Common myeloid progenitor, CD34-positive (primary cell): ENCODE results near the gene NDUFC2.

Experiments
- CTCF ChIA-PET: fragments of 350-600 bp; sonication (Branson Sonifier 250); formaldehyde crosslinking; loops from one replicate; lab custom pipeline; 2021; ENCODE audit warnings: antibody characterized with exemption; lab: Charles Lee
- POLR2A ChIA-PET: fragments of 350-600 bp; sonication (Branson Sonifier 250); formaldehyde crosslinking; loops from one replicate; lab custom pipeline; 2021; ENCODE audit warnings: antibody characterized with exemption; lab: Charles Lee
- DNase-seq, 3 donors: peaks; one replicate each; pipeline versions ENCODE4 v3.0.0 to v3.0.0-alpha.2; 2013
- H3K27ac ChIP-seq, 2 experiments: 1 replicate in 1 of 2; 2 replicates in 1 of 2; pipeline ENCODE4 v1.7.0; 2013; ENCODE audit warnings: inconsistent platforms in 2 of 2, low read length in 2 of 2, mild to moderate bottlenecking in 2 of 2, low read depth in 1 of 2, moderate library complexity in 1 of 2; ENCODE audit not compliant: severe bottlenecking in 2 of 2, insufficient read depth in 1 of 2, poor library complexity in 1 of 2
- H3K27me3 ChIP-seq, 5 experiments: replicated peaks in 2 of 5; 1 replicate in 3 of 5; 2 replicates in 2 of 5; pipeline versions ENCODE4 v1.6.1 to v1.7.0; 2013; ENCODE audit warnings: low read length in 4 of 5, mild to moderate bottlenecking in 2 of 5, moderate library complexity in 2 of 5, inconsistent platforms in 1 of 5; ENCODE audit not compliant: insufficient read depth in 5 of 5, control insufficient read depth in 4 of 5
- H3K36me3 ChIP-seq, 4 experiments: 1 replicate in 2 of 4; 2 replicates in 2 of 4; pipeline versions ENCODE4 v1.6.1 to v1.7.0; 2013; ENCODE audit warnings: low read length in 3 of 4, control low read depth in 1 of 4, mild to moderate bottlenecking in 1 of 4; ENCODE audit not compliant: control insufficient read depth in 4 of 4, insufficient read depth in 4 of 4
- H3K4me1 ChIP-seq, 4 experiments: 1 replicate in 3 of 4; 2 replicates in 1 of 4; pipeline versions ENCODE4 v1.6.1 to v1.7.1; 2013; ENCODE audit warnings: low read length in 3 of 4, mild to moderate bottlenecking in 3 of 4, control low read depth in 1 of 4, inconsistent platforms in 1 of 4, moderate library complexity in 1 of 4; ENCODE audit not compliant: control insufficient read depth in 4 of 4, insufficient read depth in 4 of 4; ENCODE audit errors: control extremely low read depth in 1 of 4
- H3K4me3 ChIP-seq, 7 experiments: 1 replicate in 4 of 7; 2 replicates in 3 of 7; pipeline versions ENCODE4 v1.5.1 to v1.7.0; 2013; ENCODE audit warnings: mild to moderate bottlenecking in 7 of 7, low read length in 6 of 7, moderate library complexity in 6 of 7, inconsistent platforms in 2 of 7, low read depth in 2 of 7, control low read depth in 1 of 7; ENCODE audit not compliant: insufficient read depth in 4 of 7, control insufficient read depth in 1 of 7; ENCODE audit errors: extremely low read depth in 1 of 7
- H3K9me3 ChIP-seq, 5 experiments: 1 replicate in 4 of 5; 2 replicates in 1 of 5; pipeline versions ENCODE4 v1.6.1 to v1.7.1; 2013; ENCODE audit warnings: low read length in 4 of 5, mild to moderate bottlenecking in 2 of 5, inconsistent platforms in 1 of 5, low read depth in 1 of 5, moderate library complexity in 1 of 5; ENCODE audit not compliant: control insufficient read depth in 4 of 5, insufficient read depth in 2 of 5; ENCODE audit errors: control extremely low read depth in 1 of 5
- WGBS: methylation state at CpG from one replicate; pipeline ENCODE4 v1.1.5; 2013; ENCODE audit not compliant: insufficient coverage; 5-methylcytosine and 5-hydroxymethylcytosine counted together

NDUFC2 gene

GRCh38 chr11:78039391-78039918 lies 40.2 kb downstream of the NDUFC2 start:
- POLR2A ChIA-PET: no interaction called here
- peak in 1 of 3 donors; percentile 31 for DNase-seq
- CTCF ChIA-PET: interaction anchor here (1.3 kb wide), 1 partner anchor 9 kb away, joined by 4 read pairs; no protein-coding TSS in a partner anchor
- peak overlapping the region in 3 of 7 experiments; percentile 44 to 62 (median 49) for H3K4me3 ChIP-seq
- no peaks in the 10 kb centered on the region for H3K27me3 ChIP-seq
- peak overlapping the region in 1 of 2 experiments; percentile 78 for H3K27ac ChIP-seq
- no peaks in the 10 kb centered on the region for H3K36me3 ChIP-seq
- H3K9me3 ChIP-seq: no peaks in the 10 kb centered on the region
- peaks cover 0 to 20% (median 15%) of the 10 kb centered on the region in 4 experiments for H3K4me1 ChIP-seq
- WGBS: no CpG with 5 or more reads among the region's 4 CpGs

- 100% methylated on average over 3 of the region's 8 CpGs for WGBS
- Histone ChIP-seq H3K27me3 (no peaks in the 10 kb centered on the region), H3K36me3 (no peaks in the 10 kb centered on the region), H3K27ac (no peak overlapping the region), H3K4me3 (no peak overlapping the region), H3K4me1 (peaks cover 0 to 20% (median 15%) of the 10 kb centered on the region in 4 experiments), H3K9me3 (no peaks in the 10 kb centered on the region)
- ChIA-PET CTCF (interaction anchor here (1.3 kb wide), 1 partner anchor 8 kb away, joined by 4 read pairs; no protein-coding TSS in a partner anchor), POLR2A (no interaction called here)
- DNase-seq: no peak
Measured at GRCh38 chr11:78038697-78039313, 40.9 kb downstream of the NDUFC2 start.

GRCh38 chr11:78037825-78038620 lies 41.6 kb downstream of the NDUFC2 start:
- POLR2A ChIA-PET: interaction anchor here (0.6 to 1.0 kb wide), 2 partner anchors 18 to 111 kb away, joined by 3 to 4 read pairs; no protein-coding TSS in a partner anchor
- Histone ChIP-seq H3K4me1 (peaks cover 0 to 20% (median 15%) of the 10 kb centered on the region in 4 experiments), H3K9me3 (no peaks in the 10 kb centered on the region), H3K36me3 (no peaks in the 10 kb centered on the region), H3K4me3 (no peak overlapping the region), H3K27me3 (no peaks in the 10 kb centered on the region), H3K27ac (no peak overlapping the region)
- DNase-seq: no peak
- WGBS: 100% methylated on average over 6 of the region's 9 CpGs
- CTCF ChIA-PET: interaction anchor here (0.9 to 5.2 kb wide), 2 partner anchors 7 to 38 kb away, joined by 3 to 41 read pairs; no protein-coding TSS in a partner anchor

GRCh38 chr11:78037056-78037455 lies 42.6 kb downstream of the NDUFC2 start:
- H3K4me1 ChIP-seq: peaks cover 0 to 20% (median 17%) of the 10 kb centered on the region in 4 experiments
- CTCF ChIA-PET: interaction anchor here (0.9 to 5.2 kb wide), 2 partner anchors 8 to 38 kb away, joined by 3 to 41 read pairs; no protein-coding TSS in a partner anchor
- WGBS: 90% methylated on average over 3 of the region's 3 CpGs
- no peaks in the 10 kb centered on the region for H3K36me3 ChIP-seq
- H3K9me3 ChIP-seq: no peaks in the 10 kb centered on the region
- no peak overlapping the region for H3K4me3 ChIP-seq
- POLR2A ChIA-PET: interaction anchor here (1.0 kb wide), 1 partner anchor 17 kb away, joined by 4 read pairs; no protein-coding TSS in a partner anchor
- no peak for DNase-seq
- no peak overlapping the region for H3K27ac ChIP-seq
- H3K27me3 ChIP-seq: no peaks in the 10 kb centered on the region

DNA sequence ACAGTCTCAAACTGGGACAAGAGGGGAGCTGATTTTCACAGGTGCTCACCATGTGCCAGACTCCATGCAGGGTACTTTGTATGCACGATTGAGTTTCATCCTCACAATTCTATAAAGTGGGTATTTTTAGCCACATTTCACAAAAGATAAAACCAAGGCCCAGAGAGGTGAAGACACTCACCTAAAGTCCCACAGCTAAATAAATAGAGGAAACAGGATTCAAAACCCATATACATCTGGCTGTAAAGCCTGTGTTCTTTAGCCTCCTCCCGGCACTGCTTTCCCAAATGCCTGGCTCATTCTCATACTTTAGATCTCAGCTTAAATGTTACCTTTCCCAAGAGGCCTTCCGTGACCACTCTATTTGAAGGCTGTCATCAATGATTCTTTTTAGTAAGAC lies 43.3 kb downstream of the NDUFC2 start:
- WGBS: 100% methylated on average over 2 of the region's 3 CpGs
- DNase-seq: no peak
- Histone ChIP-seq H3K4me3 (no peak overlapping the region), H3K9me3 (no peaks in the 10 kb centered on the region), H3K27me3 (no peaks in the 10 kb centered on the region), H3K4me1 (peaks cover 0 to 25% (median 17%) of the 10 kb centered on the region in 4 experiments), H3K27ac (no peak overlapping the region), H3K36me3 (no peaks in the 10 kb centered on the region)
- ChIA-PET POLR2A (no interaction called here), CTCF (interaction anchor here (5.2 kb wide), 1 partner anchor 9 kb away, joined by 41 read pairs; no protein-coding TSS in a partner anchor)

- Histone ChIP-seq H3K36me3 (no peaks in the 10 kb centered on the region), H3K27me3 (no peaks in the 10 kb centered on the region), H3K4me1 (peaks cover 0 to 23% (median 14%) of the 10 kb centered on the region in 4 experiments), H3K4me3 (no peak overlapping the region), H3K27ac (no peak overlapping the region), H3K9me3 (no peaks in the 10 kb centered on the region)
- ChIA-PET CTCF (interaction anchor here (0.7 to 5.2 kb wide), 4 partner anchors 10 to 611 kb away, joined by 3 to 41 read pairs (median 3); no protein-coding TSS in a partner anchor), POLR2A (no interaction called here)
- WGBS: 88% methylated on average over 7 of the region's 10 CpGs
- DNase-seq: no peak
Measured at GRCh38 chr11:78034623-78035022, 45.0 kb downstream of the NDUFC2 start.
